Peyer's patch (tissue), 4 donors: Measurements from ENCODE around the gene FAM83F.

Source experiments
- POLR2A ChIP-seq, 2 donors: fragments of 450-650 bp; IDR thresholded peaks; one replicate each; pipeline ENCODE4 v1.5.1; 2017; ENCODE audit warnings: antibody characterized with exemption in 2 of 2, mild to moderate bottlenecking in 2 of 2, moderate library complexity in 2 of 2
- TF ChIP-seq, protein P1 (sequence below), 6 experiments: fragments of 450-650 bp in 4 of 6; fragments of 200-600 bp in 2 of 6; sonication (generic) in 1 of 6; IDR thresholded peaks; one replicate each; pipeline ENCODE4 v1.5.1; 2017 to 2019; ENCODE audit warnings: antibody characterized with exemption in 6 of 6, mild to moderate bottlenecking in 3 of 6, moderate library complexity in 1 of 6

DNA sequence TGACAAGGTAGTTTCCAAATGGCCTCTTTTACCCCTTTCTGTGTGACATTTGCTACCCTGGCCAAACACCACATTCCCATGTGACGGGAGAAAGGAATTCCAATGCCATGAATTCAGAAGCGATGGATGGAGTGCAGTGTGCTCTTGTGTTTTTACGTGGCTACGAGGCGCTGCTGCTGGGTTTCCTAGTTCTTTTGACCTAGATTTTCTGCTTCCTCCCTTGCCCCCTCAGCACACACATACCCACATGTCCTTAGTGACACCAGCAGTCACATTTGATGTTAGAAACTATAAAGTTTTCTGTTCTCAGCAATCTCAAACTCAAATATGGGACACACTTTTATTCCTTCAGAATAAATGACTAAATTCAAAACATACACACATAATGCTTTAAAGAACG is 42.4 kb upstream of the FAM83F start:
- TF ChIP-seq, protein P1, sequence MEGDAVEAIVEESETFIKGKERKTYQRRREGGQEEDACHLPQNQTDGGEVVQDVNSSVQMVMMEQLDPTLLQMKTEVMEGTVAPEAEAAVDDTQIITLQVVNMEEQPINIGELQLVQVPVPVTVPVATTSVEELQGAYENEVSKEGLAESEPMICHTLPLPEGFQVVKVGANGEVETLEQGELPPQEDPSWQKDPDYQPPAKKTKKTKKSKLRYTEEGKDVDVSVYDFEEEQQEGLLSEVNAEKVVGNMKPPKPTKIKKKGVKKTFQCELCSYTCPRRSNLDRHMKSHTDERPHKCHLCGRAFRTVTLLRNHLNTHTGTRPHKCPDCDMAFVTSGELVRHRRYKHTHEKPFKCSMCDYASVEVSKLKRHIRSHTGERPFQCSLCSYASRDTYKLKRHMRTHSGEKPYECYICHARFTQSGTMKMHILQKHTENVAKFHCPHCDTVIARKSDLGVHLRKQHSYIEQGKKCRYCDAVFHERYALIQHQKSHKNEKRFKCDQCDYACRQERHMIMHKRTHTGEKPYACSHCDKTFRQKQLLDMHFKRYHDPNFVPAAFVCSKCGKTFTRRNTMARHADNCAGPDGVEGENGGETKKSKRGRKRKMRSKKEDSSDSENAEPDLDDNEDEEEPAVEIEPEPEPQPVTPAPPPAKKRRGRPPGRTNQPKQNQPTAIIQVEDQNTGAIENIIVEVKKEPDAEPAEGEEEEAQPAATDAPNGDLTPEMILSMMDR (IDR thresholded peaks at IDR 0.05): no peak
- TF ChIP-seq POLR2A (IDR thresholded peaks at IDR 0.05): no peak
